HS-5 (cell line): ENCODE measurements around the gene NANS.
"Not testable (repeated sequence)": the region's sequence is repeated elsewhere in the genome, so short reads cannot be mapped to it uniquely, and the experiment has no call there.

ENCODE experiments used
- DNase-seq: peaks from one replicate; pipeline ENCODE4 v3.0.0-alpha.2; 2012; ENCODE audit warnings: low read depth

Gene NANS

DNA sequence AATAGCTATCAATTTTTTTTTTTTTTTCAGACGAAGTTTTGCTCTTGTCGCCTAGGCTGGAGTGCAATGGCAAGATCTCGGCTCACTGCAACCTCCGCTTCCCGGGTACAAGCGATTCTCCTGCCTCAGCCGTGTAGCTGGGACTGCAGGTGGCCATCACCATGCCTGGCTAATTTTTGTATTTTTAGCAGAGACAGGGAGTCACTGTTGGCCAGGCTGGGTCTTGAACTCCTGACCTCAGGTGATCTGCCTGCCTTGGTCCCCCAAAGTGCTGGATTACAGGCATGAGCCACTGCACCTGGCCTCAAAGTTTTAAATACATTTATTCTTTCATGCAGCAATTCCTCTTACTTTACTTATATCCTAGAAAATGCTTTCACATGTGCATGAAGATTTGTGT, 44.9 kb downstream of the NANS start:
- no peak for DNase-seq

DNA sequence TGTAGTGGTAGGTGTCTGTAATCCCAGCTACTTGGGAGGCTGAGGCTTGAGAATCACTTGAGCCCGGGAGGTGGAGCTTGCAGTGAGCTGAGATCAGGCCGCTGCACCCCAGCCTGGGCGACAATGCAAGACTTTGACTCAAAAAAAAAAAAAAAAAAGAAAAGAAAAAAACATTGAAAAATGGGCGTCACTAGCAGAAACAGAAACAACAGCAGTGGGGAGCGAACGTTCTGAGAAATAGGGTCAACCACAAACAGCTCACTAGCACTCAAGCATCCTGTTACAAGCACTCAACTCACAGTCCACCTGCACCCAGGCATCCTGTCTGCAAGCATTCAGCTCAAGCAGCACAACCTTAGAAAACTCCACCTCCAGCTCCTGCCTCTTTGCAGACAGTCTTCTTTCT, 45.3 kb downstream of the NANS start:
- no peak for DNase-seq

DNA sequence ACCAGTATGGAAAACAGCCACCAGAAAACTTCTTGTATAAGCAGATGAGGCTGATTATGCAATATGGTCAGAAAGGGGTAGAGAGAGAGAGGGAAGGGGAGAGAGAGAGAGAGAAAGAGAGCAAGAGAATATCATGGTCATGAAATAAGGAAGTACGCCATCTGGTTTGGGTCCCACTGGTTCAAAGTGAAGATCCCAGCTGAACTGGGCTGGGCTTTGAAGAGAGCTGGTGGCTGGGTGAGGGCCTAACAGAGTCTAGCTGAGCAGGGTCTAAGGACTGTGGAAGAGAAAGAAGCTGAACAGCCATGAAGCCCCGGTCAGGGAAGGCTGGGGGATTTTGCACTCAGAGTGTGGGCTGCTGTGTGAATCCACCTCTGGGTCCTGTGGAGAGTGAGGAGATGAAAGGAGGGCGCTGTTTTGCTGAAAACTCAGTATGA, 47.9 kb downstream of the NANS start:
- no peak for DNase-seq

DNA sequence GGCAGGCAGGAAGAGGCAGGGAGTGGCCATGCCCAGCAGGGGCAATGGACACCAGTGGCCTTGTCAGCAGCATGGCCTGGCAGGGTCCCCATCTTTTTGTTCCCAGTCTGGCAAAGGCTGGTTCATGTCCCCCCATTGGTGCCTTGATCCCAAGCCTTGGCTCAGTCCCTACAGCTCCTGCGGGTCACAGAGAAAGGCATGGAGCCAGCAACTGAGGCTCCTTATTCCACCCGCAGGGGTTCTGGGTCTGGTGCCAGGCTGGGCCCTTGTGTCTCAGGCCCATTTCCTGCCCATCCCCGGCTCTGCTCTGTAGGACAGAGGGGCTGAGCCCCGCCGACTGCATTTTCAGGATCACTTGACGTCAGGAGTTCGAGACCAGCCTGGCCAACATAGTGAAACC, 48.5 kb downstream of the NANS start:
- DNase-seq, result no peak

DNA sequence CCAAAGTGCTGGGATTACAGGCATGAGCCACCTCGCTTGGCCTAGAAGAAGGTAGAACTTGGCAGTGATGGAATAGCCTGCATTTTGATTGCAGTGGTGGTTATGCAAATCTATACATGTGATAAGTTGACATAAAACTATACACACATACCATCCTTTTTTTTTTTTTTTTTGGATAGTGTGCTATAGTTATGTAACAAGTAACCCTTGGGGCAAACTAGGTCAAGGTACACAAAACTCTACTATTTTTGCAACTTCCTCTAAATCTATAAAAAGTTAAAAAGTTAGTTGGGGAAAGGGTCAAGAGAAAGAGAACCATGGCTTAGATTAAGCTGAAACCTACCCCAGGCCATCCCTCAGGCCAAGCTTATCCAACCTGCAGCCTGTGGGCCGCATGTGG, 51.4 kb downstream of the NANS start:
- no peak for DNase-seq

DNA sequence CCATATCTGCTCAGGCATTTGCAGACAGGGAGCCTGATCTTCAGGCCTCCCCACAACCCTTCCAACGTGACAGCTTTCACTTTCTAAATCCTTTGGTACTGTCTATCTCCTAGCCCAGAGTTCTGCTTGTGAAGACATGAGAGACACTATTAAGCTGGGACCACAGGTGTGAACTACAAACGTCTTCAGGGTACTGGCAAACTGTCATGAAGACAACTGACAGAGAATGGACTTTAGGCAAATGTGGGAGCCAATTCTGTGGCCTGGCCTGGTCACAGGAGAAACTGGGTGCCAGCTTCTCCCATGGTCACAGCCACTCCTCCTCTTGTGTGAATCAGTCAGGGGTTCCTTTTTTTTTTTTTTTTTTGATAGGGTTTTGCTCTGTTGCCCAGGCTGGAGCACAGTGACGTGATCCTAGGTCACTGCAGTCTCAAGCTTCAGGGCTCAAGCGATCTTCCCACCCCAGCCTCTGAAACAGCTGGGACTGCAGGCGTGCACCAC, 52.0 kb downstream of the NANS start:
- DNase-seq, result no peak

DNA sequence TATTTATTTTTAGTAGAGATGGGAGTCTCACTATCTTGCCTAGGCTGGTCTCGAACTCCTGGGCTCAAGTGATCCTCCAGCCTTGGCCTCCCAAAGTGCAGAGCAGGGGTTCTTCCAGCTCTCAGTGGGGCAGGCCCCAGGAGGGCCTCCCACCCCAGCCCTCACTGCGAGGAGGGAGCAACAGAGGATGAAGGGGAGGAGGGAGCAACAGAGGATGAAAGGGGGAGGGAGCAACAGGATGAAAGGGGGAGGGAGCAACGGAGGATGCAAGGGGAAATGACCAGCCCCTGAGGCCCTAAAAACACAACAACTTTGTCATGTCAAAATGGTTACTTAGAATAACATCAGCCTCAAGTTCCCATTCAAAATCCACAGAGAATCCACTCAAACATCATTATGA, 52.5 kb downstream of the NANS start:
- DNase-seq, result no peak

DNA sequence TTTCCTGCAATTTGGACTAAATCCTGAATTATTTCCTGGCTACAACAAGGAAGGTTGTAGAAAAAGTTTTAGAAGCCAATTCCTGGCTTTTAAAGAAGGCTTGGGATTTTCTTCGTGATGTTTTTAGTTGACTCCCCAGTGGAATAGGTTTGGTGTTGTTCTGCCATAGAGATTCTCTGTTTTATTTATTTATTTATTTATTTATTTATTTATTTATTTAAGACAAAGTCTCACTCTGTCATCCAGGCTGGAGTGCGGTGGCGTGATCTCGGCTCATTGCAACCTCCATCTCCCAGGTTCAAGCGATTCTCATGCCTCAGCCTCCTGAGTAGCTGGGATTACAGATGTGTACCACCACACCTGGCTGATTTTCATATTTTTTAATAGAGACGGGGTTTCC, 60.6 kb downstream of the NANS start:
- not testable (repeated sequence) for DNase-seq

DNA sequence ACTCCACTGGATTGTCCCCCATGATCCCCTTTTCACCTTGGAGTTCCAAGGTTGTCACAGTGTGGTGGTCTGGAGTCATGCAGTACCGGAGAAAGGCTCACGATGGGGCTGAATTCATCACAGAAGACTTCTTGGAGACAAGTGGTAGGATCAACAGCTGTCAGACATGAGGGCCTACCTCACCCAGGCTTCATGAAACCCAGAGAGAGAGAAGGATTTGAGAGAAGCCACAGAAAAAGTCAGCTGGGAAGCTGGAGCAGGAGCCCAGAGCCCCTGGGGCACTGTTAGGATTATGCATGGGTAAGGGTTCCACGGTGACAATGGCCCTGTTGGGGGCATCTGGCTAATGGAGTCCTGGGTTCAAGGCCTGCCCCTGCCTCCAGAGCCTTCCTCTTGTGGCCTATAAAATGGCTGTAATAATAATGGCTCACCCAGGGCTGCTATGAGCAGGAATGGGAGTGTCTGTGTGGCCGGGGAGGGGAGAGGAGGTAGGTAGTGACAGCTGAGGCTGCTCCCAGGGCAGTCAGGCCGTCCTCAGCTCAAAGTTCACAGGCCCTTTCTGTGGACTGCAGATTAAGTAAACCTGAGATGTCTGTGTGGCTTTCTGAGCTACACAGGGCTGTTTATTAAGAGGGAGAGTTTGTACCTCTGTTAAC, 61.6 kb downstream of the NANS start:
- DNase-seq, result peak; percentile 2

DNA sequence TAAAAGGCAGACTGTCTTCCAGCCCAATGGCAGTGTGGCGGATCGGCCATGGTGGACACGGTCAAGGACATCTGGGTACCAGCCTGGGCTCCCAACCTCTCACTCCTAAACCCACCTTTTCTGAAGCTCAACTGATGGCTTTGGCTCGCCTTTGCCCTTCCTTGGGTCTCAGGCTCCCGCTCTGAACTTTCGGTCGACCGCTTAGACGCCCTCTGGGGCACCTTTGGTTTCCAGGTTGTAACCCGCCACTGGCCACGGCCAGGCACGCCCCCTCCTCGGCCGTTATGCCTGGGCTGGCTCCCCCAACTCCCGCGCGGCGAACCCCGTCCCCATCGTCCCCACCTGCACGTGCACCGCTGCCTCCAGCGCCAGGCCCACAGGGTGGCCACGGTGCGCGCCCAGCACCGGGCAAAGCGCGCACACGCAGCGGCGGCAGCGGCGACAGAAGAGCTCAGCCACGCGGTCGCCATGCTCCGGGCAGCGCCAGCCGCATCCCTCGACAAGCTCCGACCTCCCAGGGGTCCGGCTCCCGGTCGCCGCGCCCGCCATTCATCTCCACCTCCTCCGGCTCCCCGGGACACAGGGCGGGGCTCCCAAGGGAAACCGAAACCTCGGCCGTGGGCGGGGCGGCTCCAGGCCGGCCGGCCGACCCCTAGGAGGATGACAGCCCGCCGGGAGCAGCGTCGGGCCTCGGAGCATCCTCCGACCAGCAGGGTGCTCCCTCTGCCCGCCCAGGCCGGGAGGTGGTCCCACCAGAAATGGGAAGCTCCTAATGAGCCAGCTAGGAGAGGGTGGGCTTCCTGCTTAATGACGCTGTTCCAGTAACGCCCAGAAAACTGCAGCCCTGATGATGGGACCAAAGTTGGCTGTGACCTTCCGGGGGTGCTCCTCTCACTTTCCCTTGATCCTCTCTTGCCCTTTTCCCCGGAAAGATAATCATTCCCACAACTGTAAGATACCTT, 62.4 kb downstream of the NANS start, which contains the start of gene TRIM14:
Gene TRIM14, minus strand, starts transcription at position 583 of the 962 bp plus-strand sequence. Its CDS starts 34 bp downstream, at position 549.
- peak; percentile 43 for DNase-seq

DNA sequence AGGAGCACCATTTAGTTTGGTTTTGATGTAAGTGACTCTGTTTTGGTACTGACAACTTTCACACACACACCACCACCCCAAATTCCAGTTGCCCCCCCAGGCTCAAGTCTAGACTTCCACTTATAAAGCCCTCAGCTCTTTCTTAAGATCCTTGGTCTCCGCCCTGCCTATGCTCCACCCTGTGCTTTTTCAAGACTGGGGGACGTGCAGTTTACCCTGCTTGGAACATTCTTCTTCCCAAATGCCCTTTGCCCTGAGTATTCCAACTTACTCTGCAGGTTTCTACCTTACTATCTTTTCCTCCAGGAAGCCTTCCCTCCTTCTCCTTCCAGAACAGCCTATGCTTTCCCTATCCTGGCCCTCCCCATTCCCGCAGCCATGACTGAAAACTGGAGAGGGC, 63.9 kb downstream of the NANS start:
- DNase-seq, result no peak

DNA sequence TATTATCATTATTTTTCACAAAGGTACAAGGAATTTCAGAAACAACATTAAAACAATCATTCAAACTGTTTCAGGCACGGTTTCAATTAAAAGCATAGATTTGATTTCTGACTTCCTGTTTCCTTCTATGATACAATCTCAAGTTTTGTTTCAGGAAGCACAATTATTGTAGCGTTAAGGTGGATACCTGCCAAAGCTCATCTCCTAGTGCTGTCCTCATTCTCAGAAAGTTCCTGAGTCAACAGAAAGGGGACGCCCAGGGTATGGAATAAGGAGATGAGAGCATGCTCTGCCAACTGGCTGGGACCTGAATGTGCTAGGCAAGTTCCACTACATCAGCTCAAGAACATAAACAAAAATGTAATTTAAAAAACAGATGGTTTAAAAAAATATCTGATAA, 64.5 kb downstream of the NANS start:
- DNase-seq, result no peak

DNA sequence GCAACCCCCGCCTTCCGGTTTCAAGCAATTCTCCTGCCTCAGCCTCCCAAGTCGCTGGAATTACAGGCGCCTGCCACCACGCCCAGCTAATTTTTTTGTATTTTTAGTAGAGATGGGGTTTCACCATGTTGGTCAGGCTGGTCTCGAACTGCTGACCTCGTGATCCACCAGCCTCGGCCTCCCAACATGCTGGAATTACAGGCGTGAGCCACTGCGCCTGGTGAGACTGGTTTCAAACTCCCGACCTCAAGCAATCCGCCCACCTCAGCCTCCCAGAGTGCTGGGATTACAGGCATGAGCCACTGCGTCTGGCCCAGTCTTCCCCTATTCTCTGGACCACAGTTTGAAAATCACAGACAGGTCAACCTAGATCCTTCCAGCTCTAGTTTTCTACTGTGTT, 67.6 kb downstream of the NANS start:
- not testable (repeated sequence) for DNase-seq

DNA sequence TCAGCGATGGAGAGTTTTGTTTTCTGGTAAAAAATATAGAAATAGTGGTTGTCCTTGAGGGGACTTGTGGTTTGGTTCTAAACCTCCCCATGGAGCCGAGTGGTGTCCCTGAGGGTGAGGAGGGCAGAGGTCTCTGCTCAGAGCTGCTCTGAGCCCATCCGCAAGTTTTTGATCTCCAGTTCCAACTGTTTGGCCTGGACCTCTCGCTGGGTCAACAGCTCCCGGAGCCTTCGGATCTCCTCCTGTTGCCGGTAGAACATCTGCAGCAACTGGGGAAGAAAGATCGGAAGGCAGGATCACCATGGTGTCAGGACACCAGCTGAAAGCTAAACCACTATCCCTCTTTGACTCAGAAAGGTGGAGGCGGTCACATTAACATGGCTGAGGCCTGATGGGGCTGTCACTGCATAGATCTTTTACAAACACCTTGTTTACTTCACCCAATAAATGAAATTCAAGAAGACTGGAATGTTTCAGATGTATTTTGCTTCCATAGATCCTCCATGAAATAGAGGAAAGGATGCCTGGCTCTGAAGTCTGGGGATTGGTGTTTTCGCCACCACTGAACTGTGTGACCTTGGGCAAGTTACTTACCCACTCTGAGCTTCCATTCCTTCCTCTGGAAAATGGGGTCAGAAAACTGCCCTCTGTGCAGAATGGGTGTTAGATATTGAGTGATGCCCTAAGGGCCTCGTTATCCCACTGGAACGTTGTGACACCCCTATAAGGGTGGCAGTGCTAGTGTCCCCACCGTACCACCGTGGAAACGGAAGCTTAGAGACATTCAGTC, 68.3 kb downstream of the NANS start:
- DNase-seq, result no peak

DNA sequence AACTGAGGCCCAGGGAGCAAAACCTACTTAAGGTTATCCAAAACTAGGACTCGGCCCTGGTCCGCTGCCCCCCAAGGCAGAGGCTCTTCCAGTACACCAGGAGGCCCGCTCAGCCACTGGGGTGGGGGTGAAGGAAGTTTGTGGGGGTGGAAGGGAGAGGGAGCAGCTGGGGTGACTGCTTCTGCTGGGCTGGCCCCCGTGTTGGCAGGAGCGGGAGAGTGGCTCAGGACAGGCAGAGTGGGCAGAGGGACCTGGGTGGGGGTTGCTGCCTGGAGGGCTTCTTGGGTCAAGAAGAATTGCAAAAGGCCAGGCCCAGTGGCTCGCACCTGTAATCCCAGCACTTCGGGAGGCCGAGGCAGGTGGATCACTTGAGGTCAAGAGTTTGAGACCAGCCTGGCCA, 70.7 kb downstream of the NANS start:
- no peak for DNase-seq

DNA sequence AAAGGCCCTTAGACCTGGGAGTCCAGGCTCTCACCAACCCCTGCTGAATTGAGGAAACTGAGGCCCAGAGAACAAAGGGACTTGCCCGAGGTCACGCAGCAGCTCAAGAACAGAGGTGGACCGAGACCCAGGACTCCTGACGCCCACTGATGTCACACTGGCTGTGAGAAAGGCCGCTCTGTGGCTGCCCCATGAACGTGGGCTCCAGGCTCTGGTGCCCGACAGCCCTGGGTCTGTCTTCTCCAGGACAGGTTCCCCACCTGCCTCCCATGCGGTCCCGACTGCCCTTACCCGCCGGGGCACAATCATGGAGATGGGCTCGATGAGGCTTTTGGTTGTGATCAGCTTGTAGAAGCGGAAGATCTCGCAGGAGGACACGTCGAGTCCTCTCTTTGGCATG, 71.8 kb downstream of the NANS start:
- no peak for DNase-seq

DNA sequence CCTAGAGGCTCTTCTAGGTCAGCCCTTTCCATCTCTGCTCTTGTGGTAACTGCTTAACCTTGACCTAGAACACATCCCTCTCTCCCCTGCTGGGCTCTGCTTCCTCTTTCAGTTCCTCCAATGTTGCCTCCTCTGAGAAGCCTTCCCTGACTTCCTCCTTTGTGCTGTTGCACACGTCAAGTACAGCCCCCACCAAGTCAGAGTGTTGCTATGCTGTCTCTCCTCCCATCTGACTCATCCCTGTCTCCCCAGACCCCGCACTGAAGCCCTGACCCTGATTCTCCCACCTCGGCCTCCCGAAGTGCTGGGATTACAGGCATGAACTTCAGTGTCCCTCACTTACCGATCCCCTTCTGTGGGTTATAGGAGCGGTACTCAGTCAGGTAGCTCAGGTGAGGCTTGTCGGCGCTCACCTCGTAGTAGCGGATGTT, 72.9 kb downstream of the NANS start:
- no peak for DNase-seq

DNA sequence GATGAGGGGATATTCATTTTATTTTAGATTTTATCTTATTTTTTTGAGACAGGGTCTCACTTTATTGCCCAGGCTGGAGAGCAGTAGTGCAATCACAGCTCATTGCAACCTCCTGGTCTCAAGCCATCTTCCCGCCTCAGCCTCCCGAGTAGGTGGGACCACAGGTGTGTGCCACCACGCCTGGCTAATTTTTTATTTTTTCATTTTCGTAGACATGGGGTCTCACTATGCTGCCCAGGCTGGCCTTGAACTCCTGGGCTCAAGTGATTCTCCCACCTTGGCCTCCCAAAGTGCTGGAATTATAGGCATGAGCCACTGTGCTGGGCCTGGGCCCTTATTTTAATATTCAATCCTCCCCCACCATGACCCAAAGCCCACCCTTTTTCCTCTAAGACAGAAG, 73.5 kb downstream of the NANS start:
- DNase-seq, result not testable (repeated sequence)

DNA sequence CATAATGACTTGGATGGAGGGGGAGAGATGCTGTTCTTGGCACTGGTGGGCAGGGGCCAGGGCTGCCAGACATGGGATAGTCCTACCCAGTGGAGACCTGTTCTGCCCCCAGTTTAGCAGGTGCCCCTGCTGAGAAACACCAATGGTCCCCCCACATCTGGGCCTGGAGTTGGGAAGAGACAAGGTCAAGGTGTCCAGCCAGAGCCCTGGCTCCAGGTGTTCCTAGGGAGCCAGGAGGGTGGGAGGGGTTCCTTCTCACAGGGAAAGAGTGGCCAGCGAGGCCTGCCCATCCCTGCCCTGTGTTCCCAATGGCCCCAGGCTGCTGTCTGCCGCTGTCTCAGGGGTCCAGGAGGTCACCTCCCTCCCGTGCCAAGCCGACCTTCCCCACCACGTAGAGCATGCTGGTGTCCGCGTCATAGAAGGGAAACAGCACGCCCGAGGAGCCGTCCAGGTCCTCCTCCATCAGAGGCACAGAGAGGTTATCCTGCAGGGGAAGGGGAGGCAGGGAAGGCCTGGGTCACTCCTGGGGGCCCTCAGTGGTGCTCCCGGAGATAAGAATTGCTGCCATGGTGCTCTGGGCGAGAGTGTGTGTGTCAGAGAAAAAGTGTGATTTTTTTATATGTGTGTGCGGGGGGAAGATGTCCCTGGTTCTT, 74.2 kb downstream of the NANS start:
- no peak for DNase-seq

DNA sequence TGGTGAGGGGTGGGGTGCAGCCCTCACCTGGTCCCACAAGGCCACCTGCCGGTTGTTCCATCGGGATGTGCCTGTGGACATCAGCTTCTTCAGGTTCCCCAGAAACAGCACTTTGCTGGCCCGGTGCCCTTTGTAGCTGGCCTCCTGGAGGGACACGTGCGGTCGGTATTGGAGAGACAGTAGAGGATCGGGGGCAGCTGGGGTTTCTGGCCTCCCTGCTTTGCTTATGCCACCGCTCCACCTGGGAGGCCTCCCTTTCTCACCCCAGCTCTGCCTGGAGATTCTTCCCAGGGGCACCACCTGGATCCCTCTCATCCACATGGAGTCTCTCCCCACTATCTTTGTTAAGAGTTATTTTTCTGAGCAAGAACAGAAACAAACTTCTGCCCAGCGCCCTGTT, 75.6 kb downstream of the NANS start:
- DNase-seq, result no peak
